Upper lobe of left lung (tissue), 4 donors: ENCODE measurements around the gene FYN.

Experiments
- EP300 ChIP-seq, 4 donors: sonication (generic); formaldehyde crosslinking; IDR thresholded peaks; one replicate each; pipeline ENCODE4 v1.5.1; 2017; ENCODE audit warnings: antibody characterized with exemption in 4 of 4, control low read depth in 2 of 4
- POLR2A ChIP-seq, 4 donors: fragments of 450-650 bp; IDR thresholded peaks; one replicate each; pipeline ENCODE4 v1.5.1; 2016 to 2017; ENCODE audit warnings: antibody characterized with exemption in 4 of 4, mild to moderate bottlenecking in 2 of 4
- POLR2AphosphoS5 ChIP-seq, 2 donors: sonication (generic); formaldehyde crosslinking; IDR thresholded peaks; one replicate each; pipeline ENCODE4 v1.5.1; 2017; ENCODE audit warnings: antibody characterized with exemption in 2 of 2
- TF ChIP-seq, protein P1 (sequence below), 6 experiments: fragments of 450-650 bp in 4 of 6; fragments of 200-600 bp in 2 of 6; sonication (generic) in 2 of 6; IDR thresholded peaks; one replicate each; pipeline ENCODE4 v1.5.1; 2016 to 2019; ENCODE audit warnings: antibody characterized with exemption in 6 of 6

DNA sequence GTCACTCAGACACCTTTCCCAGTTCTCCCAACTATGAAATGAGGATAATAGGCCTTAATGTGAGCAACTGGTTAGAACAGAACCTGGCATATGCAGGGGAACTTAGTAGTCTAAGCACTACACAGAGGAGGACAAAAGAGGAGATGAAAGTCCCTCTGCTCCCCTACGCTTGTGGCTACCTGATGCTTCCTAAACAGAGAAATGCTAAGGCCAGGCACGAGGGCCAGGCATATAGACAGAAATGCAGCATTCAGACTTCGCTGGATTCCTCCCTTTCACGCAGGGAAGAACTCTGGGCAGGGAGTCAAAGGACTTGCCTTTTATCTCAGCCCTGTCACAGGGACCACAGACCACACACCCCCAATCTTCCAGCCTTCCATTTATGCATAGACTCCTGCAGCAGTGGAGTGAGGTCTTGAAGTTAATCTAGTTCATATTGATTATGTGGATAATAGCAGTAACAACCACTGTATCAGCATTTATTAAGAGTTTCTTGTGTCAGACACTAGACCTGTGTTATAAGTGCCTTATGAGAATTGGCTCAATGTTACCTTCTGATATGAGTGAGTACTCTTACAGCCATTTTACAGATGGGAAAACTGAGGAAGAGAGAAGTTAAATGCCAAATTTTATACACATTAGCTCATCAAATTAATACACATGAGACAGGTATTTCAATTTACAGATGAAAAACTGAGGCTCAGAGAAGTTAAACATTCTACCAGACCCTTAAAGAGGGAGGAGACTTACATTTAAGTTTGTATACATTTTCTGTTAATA, 240.6 kb downstream of the FYN start:
- TF ChIP-seq, protein P1, sequence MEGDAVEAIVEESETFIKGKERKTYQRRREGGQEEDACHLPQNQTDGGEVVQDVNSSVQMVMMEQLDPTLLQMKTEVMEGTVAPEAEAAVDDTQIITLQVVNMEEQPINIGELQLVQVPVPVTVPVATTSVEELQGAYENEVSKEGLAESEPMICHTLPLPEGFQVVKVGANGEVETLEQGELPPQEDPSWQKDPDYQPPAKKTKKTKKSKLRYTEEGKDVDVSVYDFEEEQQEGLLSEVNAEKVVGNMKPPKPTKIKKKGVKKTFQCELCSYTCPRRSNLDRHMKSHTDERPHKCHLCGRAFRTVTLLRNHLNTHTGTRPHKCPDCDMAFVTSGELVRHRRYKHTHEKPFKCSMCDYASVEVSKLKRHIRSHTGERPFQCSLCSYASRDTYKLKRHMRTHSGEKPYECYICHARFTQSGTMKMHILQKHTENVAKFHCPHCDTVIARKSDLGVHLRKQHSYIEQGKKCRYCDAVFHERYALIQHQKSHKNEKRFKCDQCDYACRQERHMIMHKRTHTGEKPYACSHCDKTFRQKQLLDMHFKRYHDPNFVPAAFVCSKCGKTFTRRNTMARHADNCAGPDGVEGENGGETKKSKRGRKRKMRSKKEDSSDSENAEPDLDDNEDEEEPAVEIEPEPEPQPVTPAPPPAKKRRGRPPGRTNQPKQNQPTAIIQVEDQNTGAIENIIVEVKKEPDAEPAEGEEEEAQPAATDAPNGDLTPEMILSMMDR (IDR thresholded peaks at IDR 0.05): no peak
- no peak for TF ChIP-seq POLR2AphosphoS5 (IDR thresholded peaks at IDR 0.05)
- TF ChIP-seq EP300 (IDR thresholded peaks at IDR 0.05): no peak
- no peak for TF ChIP-seq POLR2A (IDR thresholded peaks at IDR 0.05)
